B cell (primary cell): ENCODE data around the gene SPIRE1. TPM values are rescaled to one million over a fixed set of nuclear protein-coding genes. Genes with fewer than 3 reads are reported as not detected.

Experiments used
- ATAC-seq: fragments of 200-7000 bp; cut with Tn5 transposase; one replicate; pipeline ENCODE4 v1.10.0; 2021; ENCODE audit warnings: low read depth, mild to moderate bottlenecking, moderate number of reproducible peaks, moderate library complexity
- CTCF ChIA-PET: fragments of 350-600 bp; sonication (Branson Sonifier 250); formaldehyde crosslinking; loops from one replicate; lab custom pipeline; 2021; ENCODE audit warnings: antibody characterized with exemption, inconsistent platforms; lab: Charles Lee
- POLR2A ChIA-PET: fragments of 350-600 bp; sonication (Branson Sonifier 250); formaldehyde crosslinking; loops from one replicate; lab custom pipeline; 2021; ENCODE audit warnings: antibody characterized with exemption; lab: Charles Lee
- DNase-seq: peaks from one replicate; pipeline ENCODE4 v3.0.0; 2013
- H2AFZ ChIP-seq: 2 replicates; pipeline ENCODE4 v1.6.1; 2012; ENCODE audit warnings: mild to moderate bottlenecking, low read depth, low read length; ENCODE audit not compliant: insufficient read depth, poor library complexity, severe bottlenecking
- H3K27ac ChIP-seq, 2 donors: 1 replicate in 1 of 2; 2 replicates in 1 of 2; pipeline ENCODE4 v1.5.1; 2012 to 2013; ENCODE audit warnings: low read length in 2 of 2, mild to moderate bottlenecking in 2 of 2, moderate library complexity in 1 of 2
- H3K27me3 ChIP-seq, 4 experiments: fragments of 200-600 bp in 1 of 4; sonication (generic) in 1 of 4; replicated peaks in 1 of 4; 1 replicate in 2 of 4; 2 replicates in 2 of 4; pipeline versions ENCODE4 v1.6.1 to v1.7.0; 2013 to 2016; ENCODE audit warnings: low read length in 3 of 4, mild to moderate bottlenecking in 2 of 4, mixed read lengths in 1 of 4, moderate library complexity in 1 of 4; ENCODE audit not compliant: insufficient read depth in 4 of 4, control insufficient read depth in 3 of 4; ENCODE audit errors: control extremely low read depth in 1 of 4
- H3K36me3 ChIP-seq, 2 experiments: replicated peaks in 1 of 2; 1 replicate in 1 of 2; 2 replicates in 1 of 2; pipeline versions ENCODE4 v1.6.1 to v1.7.1; 2013; ENCODE audit warnings: low read length in 1 of 2; ENCODE audit not compliant: insufficient read depth in 2 of 2, control insufficient read depth in 1 of 2; ENCODE audit errors: control extremely low read depth in 1 of 2, extremely low read depth in 1 of 2
- H3K4me1 ChIP-seq, 2 donors: fragments of 200-600 bp in 1 of 2; sonication (generic) in 1 of 2; 1 replicate in 1 of 2; 2 replicates in 1 of 2; pipeline versions ENCODE4 v1.5.1 to v1.6.1; 2013 to 2017; ENCODE audit warnings: low read length in 2 of 2; ENCODE audit not compliant: control insufficient read depth in 2 of 2, insufficient read depth in 2 of 2
- H3K4me2 ChIP-seq: replicated peaks from 2 replicates; pipeline ENCODE3; 2012; ENCODE audit warnings: mild to moderate bottlenecking, low read depth, low read length; ENCODE audit not compliant: poor library complexity, severe bottlenecking
- H3K4me3 ChIP-seq, 5 experiments: fragments of 200-600 bp in 1 of 5; sonication (generic) in 1 of 5; 1 replicate in 3 of 5; 2 replicates in 2 of 5; pipeline versions ENCODE4 v1.5.1 to v1.7.0; 2011 to 2016; ENCODE audit warnings: low read length in 4 of 5, mild to moderate bottlenecking in 4 of 5, low read depth in 2 of 5, control low read depth in 1 of 5, moderate library complexity in 1 of 5; ENCODE audit not compliant: insufficient read depth in 1 of 5; ENCODE audit errors: control extremely low read depth in 1 of 5, extremely low read depth in 1 of 5
- H3K79me2 ChIP-seq: fragments of 200-600 bp; sonication (generic); one replicate; pipeline ENCODE4 v1.6.0; 2016; ENCODE audit warnings: low read length; ENCODE audit not compliant: control insufficient read depth, insufficient read depth
- H3K9ac ChIP-seq: fragments of 200-600 bp; sonication (generic); 2 replicates; pipeline ENCODE4 v1.6.1; 2017; ENCODE audit warnings: mild to moderate bottlenecking, low read length, moderate library complexity
- H3K9me3 ChIP-seq, 3 donors: one replicate each; pipeline versions ENCODE4 v1.6.1 to v1.7.1; 2013; ENCODE audit warnings: low read length in 2 of 3; ENCODE audit not compliant: control insufficient read depth in 2 of 3, insufficient read depth in 1 of 3; ENCODE audit errors: control extremely low read depth in 1 of 3
- H4K20me1 ChIP-seq: 2 replicates; pipeline ENCODE4 v1.6.0; 2012; ENCODE audit warnings: mild to moderate bottlenecking, low read length; ENCODE audit not compliant: insufficient read depth, control insufficient read depth, poor library complexity, severe bottlenecking
- H3K27ac Mint-ChIP-seq: one replicate; pipeline ENCODE4 v1.8.0; 2021; ENCODE audit warnings: mixed read lengths
- H3K27me3 Mint-ChIP-seq: one replicate; pipeline ENCODE4 v1.8.0; 2021; ENCODE audit warnings: mixed read lengths
- H3K4me1 Mint-ChIP-seq: one replicate; pipeline ENCODE4 v1.8.0; 2021; ENCODE audit warnings: mixed read lengths
- H3K4me3 Mint-ChIP-seq: one replicate; pipeline ENCODE4 v1.8.0; 2021; ENCODE audit warnings: mixed read lengths
- H3K9me3 Mint-ChIP-seq: one replicate; pipeline ENCODE4 v1.8.0; 2022; ENCODE audit warnings: mixed read lengths; ENCODE audit not compliant: insufficient read depth
- EZH2 ChIP-seq: IDR thresholded peaks from 2 replicates; pipeline ENCODE4 v1.6.1; 2012; ENCODE audit warnings: borderline replicate concordance, low read depth, mild to moderate bottlenecking, moderate library complexity, low read length; ENCODE audit not compliant: insufficient read depth, poor library complexity, severe bottlenecking
- WGBS: methylation state at CpG from one replicate; pipeline ENCODE4 v1.1.5; 2013; ENCODE audit warnings: missing lambda C conversion rate; ENCODE audit not compliant: insufficient coverage; 5-methylcytosine and 5-hydroxymethylcytosine counted together
- intact Hi-C: fragments of 100-400 bp; cut with micrococcal nuclease; formaldehyde crosslinking; loops from one replicate; pipeline ENCODE4 v1.10.0; 2022
- polyA plus RNA-seq: library from polyadenylated mRNA; depleted of rRNA; stranded (reverse); fragments of >200 nt; gene quantifications from 2 replicates; pipeline ENCODE4 v1.2.3, GENCODE V29; 2012
- total RNA-seq, 2 donors: library from RNA; stranded (reverse); fragments of 120-200 nt in 1 of 2; gene quantifications; 1 replicate in 1 of 2; 2 replicates in 1 of 2; pipeline versions ENCODE4 v1.2.3 to v1.2.4, GENCODE V29; 2013 to 2022
- TF ChIP-seq, protein P1 (sequence below): fragments of 200-600 bp; IDR thresholded peaks from one replicate; pipeline ENCODE4 v1.8.0; 2022; ENCODE audit warnings: antibody characterized with exemption, mild to moderate bottlenecking

Gene SPIRE1
- total and polyA plus RNA-seq, 2 donors (not counting 1 experiment from before 2014, with no cell fraction given): 0.22 to 4.0 TPM

DNA sequence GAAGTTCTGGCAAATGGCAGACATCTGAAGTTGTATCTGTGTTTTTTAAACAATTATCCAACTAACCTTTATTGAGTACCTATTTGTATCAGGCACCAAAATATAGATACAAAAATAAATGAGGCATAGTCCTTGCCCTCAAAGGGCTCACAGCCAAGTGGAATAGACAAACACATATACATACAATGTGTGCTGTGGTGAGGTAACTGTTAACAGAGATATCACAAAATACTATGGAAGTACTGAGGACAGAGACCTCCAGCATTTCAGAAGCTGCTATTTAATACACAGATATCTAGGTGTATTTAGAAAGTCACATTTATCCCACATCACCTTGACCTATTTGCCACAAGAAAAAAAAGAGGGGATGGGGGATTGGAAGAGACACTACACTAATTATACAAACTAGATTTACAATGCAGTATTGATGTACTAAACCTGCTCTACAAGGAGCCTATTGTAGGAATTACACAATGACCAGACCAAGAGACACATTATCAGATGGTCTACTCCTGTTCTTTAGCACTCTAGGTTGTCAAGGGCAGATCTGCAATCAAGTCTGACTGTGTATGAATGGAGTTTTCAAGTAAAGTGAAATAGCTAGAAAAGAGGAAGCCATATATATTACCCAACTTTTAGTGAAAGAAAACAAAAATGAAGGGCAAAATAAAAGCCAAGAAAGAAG is 62.2 kb downstream of the SPIRE1 start:
- no peak overlapping the region for H3K9ac ChIP-seq
- intact Hi-C loops: no loop called here
- no peak overlapping the region for H3K4me2 ChIP-seq
- H3K9me3 ChIP-seq: no peaks in the 10 kb centered on the region
- no peak overlapping the region for H3K4me3 ChIP-seq
- no peak overlapping the region for H2AFZ ChIP-seq
- no peaks in the 10 kb centered on the region for H3K36me3 ChIP-seq
- ChIA-PET POLR2A (no interaction called here), CTCF (no interaction called here)
- H3K4me1 Mint-ChIP-seq: peaks cover 2% of the 10 kb centered on the region
- no peaks in the 10 kb centered on the region for H3K4me1 ChIP-seq
- peaks cover 4% of the 10 kb centered on the region for H3K27me3 Mint-ChIP-seq
- H3K4me3 Mint-ChIP-seq: no peak overlapping the region
- TF ChIP-seq, protein P1, sequence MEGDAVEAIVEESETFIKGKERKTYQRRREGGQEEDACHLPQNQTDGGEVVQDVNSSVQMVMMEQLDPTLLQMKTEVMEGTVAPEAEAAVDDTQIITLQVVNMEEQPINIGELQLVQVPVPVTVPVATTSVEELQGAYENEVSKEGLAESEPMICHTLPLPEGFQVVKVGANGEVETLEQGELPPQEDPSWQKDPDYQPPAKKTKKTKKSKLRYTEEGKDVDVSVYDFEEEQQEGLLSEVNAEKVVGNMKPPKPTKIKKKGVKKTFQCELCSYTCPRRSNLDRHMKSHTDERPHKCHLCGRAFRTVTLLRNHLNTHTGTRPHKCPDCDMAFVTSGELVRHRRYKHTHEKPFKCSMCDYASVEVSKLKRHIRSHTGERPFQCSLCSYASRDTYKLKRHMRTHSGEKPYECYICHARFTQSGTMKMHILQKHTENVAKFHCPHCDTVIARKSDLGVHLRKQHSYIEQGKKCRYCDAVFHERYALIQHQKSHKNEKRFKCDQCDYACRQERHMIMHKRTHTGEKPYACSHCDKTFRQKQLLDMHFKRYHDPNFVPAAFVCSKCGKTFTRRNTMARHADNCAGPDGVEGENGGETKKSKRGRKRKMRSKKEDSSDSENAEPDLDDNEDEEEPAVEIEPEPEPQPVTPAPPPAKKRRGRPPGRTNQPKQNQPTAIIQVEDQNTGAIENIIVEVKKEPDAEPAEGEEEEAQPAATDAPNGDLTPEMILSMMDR: no peak
- no peak for TF ChIP-seq EZH2
- H3K79me2 ChIP-seq: no peaks in the 10 kb centered on the region
- H3K27me3 ChIP-seq: no peaks in the 10 kb centered on the region
- H4K20me1 ChIP-seq: no peaks in the 10 kb centered on the region
- H3K27ac ChIP-seq: no peak overlapping the region
- H3K9me3 Mint-ChIP-seq: no peaks in the 10 kb centered on the region
- no peak overlapping the region for H3K27ac Mint-ChIP-seq
- ATAC-seq (no peak), DNase-seq (no peak)

DNA sequence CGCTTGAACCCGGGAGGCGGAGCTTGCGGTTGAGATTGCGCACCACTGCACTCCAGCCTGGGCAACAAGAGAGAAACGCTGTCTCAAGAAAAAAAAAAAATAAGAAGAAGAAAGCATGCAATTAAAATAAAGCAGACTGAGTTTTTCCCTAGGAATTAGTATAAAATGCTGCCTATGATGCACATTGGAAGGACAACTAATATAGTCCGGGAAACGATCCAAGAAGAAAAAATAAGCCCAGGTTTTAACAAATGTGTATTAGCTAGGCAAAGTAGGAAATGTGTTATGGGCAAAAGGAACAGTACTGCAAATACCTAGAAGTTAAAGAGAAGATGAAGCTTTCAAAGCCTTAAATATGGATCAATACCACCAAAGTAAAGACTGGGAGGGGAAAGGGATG is 64.0 kb downstream of the SPIRE1 start:
- Histone ChIP-seq H3K36me3 (no peaks in the 10 kb centered on the region), H3K4me3 (no peak overlapping the region), H3K9ac (no peak overlapping the region), H3K27ac (no peak overlapping the region), H4K20me1 (no peaks in the 10 kb centered on the region), H3K4me2 (no peak overlapping the region), H3K79me2 (no peaks in the 10 kb centered on the region), H3K27me3 (no peaks in the 10 kb centered on the region), H2AFZ (no peak overlapping the region), H3K9me3 (no peaks in the 10 kb centered on the region), H3K4me1 (no peaks in the 10 kb centered on the region)
- CTCF ChIA-PET: no interaction called here
- TF ChIP-seq EZH2: no peak
- TF ChIP-seq, protein P1: no peak
- POLR2A ChIA-PET: no interaction called here
- Mint-ChIP-seq H3K27ac (no peak overlapping the region), H3K4me3 (no peak overlapping the region), H3K4me1 (peaks cover 2% of the 10 kb centered on the region), H3K9me3 (no peaks in the 10 kb centered on the region), H3K27me3 (peaks cover 4% of the 10 kb centered on the region)
- intact Hi-C loops: no loop called here
- 92% methylated on average over 6 of the region's 8 CpGs for WGBS
- ATAC-seq (no peak), DNase-seq (no peak)
